ENCODE results near the gene PECR.

GRCh38 chr2:216041438-216041837 is 40.2 kb downstream of the PECR start:
- TF ChIP-seq CTCF (IDR thresholded peaks at IDR 0.05; ENCODE audit: borderline replicate concordance, extremely low read depth, low read length, poor library complexity, severe bottlenecking) (no peak), EZH2 (IDR thresholded peaks at IDR 0.05; ENCODE audit: borderline replicate concordance, low read depth, low read length, severe bottlenecking) (no peak)
